ENCODE data around the gene SH3PXD2B.
"Not testable (repeated sequence)": the region's sequence is repeated elsewhere in the genome, so short reads cannot be mapped to it uniquely, and the experiment has no call there.

Gene SH3PXD2B

DNA sequence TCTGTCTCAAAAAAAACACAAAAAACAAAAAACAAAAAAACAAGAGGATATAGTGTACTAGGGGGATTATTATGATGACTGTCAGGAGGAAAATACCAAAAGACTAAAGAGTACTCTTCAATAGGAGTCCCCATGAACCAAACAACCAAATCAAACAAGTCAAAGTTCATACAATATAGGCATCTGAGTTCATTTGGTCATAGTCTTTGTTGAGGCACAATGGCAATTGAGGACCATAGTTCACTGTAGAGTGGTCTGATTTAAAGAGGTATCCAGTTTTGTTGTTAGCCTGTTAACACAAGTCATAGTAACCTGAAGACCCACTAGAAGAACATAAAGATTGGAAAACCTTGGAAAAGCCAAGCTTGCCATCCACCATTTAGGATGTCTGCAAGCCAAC is 159.5 kb downstream of the SH3PXD2B start:
- no peak for DNase-seq
- no peak for ATAC-seq

DNA sequence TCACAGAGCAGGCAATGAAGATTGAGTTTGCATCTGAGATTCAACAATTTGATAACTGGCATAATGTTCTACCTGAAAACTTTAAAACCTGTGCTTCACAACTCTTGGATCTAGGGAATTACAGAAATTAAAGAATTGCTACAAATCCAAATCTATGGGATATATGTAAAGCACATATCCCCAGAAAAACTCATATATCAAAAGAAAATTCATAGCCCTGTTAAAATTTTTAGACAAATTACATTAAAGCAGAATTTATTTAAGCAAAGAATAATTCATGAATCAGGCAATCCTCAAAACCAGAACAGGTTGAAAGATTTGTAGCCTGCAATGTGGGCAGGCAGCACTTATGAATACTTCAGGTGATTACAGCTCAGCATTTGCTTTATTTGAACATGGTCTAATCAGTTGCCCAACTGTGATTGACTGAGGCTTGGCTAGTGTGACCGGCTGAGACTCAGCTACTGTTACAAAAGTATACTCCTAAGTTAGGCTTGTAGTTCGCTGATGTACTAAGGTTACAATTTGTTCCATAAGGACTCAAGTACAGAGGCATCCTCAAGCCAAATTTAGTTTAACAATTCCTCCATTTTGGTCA is 160.5 kb downstream of the SH3PXD2B start:
- no peak for DNase-seq
- no peak for ATAC-seq

DNA sequence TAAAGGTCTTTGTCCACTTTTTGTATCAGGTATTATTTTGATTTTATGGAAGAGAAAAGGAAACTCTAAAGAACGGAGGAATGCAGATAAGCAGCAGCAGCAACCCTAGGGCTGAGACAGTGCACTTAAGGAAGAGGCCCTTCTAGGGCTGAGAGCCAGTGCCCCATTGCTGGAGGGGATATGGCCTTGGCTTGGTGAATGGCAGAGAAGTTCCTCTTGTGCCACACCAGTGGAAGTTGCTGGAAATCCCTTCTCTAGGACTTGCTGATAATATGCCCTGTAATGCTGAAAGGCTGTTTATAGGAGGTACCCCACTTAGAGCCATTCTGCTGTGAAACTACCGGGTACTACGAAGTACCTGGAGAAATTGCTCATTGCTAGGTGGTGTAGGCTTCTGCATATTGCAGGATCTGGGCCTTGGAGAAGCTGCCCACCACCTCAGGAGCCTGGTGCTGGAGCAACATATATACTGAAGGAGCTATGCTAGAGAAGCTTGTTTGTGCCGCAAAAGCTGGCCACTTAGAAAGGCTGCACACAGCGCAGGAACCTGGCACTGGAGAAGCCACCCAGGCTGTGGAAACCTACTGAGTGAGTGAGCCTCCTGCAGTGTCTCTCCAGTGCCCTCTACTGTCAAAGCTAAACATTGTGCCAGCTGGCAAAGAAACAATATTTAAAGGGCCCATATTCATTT is 161.1 kb downstream of the SH3PXD2B start:
- peak; percentile 96 for ATAC-seq
- DNase-seq, result peak; percentile 50

DNA sequence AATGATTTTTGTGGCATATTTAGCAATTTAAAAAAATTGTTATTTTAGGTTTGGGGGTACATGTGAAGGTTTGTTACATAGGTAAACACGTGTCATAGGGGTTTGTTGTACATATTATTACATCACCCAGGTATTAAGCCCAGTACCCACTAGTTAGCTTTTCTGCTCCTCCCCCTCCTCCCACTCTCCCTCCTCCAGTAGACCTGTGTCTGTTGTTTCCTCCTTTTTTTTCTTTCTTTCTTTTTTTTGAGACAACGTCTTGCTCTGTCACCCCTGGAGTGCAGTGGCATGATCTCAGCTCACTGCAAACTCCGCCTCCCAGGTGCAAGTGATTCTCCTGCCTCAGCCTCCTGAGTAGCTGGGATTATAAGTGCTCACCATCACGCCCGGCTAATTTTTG is 162.5 kb downstream of the SH3PXD2B start:
- not testable (repeated sequence) for ATAC-seq, DNase-seq

DNA sequence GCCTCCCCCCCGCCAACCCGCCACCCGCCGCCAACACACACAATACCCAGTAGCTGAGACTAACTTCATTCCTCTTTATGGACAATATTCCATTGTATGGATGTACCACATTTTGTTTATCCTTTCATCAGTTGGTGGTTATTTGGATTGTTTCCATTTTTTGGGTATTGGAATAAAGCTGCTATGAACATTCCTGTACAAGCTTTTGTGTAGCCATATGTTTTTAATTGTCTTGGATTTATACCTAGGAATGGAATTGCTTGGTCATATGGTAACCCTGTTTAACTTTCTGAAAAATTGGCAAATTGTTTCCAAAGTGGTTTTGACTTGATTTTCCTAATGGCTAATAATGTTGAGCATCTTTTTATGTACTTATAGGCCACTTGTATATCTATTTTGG is 165.9 kb downstream of the SH3PXD2B start:
- ATAC-seq (no peak), DNase-seq (no peak)

DNA sequence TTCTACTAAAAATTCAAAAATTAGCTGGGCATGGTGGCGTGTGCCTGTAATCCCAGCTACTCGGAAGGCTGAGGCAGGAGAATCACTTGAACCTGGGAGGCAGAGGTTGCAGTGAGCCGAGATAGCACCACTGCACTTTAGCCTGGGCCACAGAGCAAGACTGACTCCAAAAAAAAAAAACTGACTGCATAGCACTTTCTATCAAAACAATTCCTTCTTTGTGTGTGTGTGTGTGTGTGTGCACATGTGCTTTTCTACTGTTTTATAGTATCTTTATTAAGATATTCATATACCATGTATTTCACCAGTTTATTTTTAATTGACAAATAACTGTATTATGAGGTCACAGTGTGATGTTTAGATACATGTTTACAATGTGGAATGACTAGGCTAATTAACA is 167.2 kb downstream of the SH3PXD2B start:
- not testable (repeated sequence) for ATAC-seq

DNA sequence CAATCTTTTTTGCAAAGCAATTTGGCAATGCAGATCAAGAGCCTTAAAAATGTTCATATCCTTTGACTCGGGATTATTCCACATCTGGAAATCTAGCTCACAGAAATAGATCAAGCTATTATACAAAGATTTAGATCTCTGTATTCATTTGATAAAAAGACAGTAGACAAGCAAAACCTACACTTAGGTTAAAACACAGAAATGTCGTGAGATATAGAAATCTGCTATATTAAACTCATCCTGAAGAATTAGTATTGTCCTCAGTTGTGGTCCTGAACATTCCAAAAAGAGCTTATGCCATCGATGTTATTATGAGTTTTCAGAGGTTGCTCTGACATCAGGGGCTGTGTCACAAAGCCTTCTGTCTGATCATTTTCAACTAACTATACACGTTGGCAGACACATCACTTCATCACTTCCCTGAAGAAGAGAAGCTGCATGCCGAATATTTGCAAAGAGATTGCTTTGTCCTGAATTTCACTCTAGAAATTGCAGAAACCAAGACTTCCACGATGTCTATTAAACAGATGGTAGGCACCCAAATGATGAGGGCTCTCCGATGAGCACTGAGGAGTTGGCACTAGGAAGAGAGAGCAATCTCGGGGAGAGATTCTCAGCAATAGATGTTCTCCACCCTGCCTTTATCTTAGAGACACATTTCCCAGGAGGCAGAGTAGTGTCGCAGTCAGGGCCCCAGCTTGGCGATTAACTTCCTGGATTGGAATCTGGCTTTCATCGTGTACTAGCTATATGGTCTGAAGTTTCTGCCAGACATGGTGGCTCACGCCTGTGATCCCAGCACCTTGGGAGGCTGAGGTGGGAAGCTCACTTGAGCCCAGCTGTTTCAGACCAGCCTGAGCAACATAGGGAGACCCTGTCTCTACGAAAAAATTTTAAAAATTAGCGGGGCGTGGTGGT is 168.8 kb downstream of the SH3PXD2B start:
- ATAC-seq, result no peak
- DNase-seq, result no peak

More for the DNA sequence above, 167.2 kb downstream of the SH3PXD2B start:
- not testable (repeated sequence) for DNase-seq

DNA sequence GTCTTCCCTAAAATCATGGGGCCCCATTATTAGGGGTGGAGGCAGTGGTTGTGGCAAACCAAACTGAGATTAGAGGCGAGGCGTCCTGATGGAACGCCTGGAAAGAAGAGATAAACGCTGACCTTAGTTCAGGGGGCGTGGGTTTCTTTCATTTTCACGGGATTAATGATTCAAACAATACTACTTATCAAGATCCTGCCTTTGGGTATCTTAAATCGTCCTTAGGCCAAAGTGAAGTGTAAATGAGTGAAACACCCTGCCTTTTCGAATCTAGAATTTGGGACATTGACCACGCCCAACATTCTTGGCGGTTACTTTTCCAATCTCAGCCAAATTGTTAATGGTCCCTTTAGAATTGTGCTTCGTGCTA is 169.7 kb downstream of the SH3PXD2B start:
- no peak for ATAC-seq
- DNase-seq, result no peak

DNA sequence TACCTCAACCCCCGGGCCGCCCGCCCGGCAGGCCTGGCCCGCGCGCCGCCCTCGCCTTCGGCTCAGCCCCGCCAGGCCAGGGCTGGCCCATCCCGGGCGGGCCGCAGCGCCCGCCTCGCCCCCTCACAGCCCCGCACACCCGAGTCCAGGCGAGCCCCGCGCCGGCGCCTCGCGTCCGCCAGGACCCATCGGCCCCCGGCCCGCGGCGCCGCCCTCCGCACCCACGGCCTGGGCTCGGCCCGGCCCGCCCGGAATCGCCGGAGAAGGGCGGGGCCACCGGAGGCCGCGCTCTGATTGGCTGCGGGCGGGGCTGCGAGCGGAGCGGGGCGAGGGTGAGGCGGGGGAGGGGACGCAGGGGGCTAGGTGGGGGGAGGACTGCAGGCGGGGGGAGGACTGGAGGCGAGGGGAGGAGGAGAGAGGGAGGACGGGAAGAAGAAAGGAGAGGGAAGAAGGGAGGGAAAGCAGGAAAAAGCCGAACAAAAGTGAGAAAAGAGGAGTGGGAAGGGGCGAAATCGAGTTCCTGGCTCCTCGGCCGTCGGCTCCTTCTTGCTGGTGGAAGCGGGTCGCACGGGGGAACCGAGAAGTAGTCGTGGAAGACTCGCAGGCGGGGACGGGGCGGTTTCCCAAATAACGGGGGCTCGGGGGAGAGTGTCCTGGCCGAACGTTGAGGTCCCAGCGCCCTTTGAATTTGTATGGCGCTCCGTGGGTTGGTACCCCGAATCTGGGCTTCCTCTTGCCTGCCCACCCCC is 170.3 kb downstream of the SH3PXD2B start:
- peak; percentile 87 for DNase-seq
- ATAC-seq, result peak; percentile 92

DNA sequence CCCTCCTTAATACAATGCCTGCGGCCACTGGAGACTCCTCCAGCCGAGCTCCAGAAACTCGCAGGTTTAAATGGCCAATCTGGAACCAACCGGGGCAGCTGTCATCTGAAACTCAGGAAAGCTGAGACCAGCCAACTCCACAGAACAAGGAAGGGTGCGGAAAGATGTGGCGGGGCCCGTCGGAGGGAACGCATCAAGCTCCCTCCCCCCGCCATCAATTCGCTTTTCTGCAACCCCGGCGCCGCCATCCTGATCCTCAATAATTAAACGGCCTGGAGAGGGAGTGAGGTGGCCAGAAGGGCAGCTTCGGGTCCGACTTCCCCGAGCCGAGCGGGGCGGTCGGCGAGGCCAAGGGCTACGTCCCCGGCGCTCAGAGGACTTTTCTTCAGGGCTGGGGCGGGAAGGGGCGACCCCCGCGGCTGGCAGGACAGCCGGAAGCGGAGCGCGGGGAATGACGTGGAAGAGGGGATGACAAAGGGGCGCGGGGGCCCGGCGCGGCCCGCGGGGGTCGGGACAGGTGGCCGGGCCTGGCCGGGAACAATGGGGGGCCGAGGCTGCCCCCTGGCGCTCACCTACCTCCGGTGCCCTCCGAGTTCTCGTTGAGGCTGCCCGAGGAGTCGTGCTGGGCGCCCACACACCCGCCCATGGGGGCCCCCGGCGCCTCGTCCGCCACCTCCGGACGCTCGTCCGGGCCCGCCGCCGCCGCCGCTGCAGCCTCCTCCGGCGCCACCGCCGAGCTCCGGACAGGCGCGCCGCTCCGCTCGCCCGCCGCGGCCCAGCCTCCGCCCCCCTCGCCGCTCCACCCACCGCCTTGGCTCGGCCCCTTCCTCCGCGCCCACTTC is 171.1 kb downstream of the SH3PXD2B start, which contains the start of gene UBTD2:
Gene UBTD2 (minus strand): TSS at position 745 of the 842 bp plus-strand sequence. CDS start 99 bp downstream, at position 646.
- ATAC-seq, result peak; percentile 92
- peak; percentile 81 for DNase-seq

DNA sequence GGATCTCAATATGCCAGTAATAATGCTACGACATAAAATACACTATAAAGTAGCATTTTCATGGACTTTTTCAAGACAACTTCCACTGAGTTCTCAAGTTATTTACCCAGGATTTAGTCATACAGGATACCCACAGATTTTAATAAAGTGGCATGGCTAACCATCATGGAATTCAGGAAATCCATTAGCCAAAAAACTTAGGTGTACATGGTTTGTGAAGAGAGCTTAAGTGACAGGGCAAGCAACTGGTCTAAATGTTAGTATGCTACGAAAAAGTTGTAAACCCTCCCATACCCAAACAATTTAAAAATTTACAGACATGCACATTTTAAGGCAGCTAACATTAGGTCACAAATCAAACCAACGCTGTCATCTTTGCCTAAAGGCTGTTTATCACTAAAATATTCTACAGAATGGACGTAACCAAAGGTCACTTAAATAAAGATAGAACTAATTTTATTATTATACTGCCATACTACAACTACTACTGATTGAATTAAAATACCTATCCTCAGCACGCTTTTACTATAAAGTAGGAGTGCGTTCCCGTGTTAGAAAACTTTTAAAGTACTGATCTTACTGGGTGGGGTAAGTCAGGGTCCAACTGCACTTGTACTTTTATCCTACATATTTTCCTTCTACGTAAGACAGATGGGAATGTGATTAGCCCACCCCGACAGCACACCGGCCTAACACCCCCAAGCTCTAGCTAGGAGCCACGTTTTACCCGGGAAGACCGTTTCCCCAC is 171.9 kb downstream of the SH3PXD2B start:
- no peak for DNase-seq
- ATAC-seq, result no peak

DNA sequence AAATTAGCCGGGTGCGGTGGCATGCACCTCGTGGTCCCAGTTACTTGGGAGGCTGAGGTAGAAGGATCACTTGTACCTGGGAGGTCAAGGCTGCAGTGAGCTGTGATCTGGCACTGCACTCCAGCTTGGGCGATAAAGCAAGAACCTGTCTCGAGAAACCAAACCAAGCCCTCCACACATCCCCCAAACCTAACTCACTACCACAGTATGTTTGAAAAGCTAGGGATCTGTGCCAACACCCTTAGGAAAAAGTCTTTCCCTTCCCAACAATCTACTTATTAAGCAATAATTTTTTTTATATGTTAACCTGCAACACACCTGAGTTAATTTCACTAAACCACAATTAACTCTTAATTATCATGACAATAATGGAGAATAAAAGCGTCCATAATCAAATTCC is 173.0 kb downstream of the SH3PXD2B start:
- DNase-seq (no peak), ATAC-seq (no peak)

DNA sequence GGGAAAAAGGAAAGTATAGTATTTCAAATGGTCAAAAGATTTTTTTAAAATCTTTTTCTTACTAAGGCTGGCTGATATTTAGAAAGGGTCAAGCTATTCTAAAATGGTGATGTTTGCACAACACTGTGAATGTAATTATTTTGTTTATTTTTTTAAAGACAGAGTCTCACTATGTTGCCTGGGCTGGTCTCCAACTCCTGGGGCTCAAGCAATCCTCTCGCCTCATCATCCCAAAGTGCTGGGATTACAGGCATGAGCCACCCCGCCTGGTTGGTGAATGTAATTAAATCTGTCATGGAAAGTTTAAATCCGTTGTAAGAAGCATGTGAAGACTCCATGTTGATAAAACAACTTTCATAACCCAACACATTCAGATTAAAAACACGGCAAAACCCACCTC is 173.4 kb downstream of the SH3PXD2B start:
- ATAC-seq (no peak), DNase-seq (no peak)

DNA sequence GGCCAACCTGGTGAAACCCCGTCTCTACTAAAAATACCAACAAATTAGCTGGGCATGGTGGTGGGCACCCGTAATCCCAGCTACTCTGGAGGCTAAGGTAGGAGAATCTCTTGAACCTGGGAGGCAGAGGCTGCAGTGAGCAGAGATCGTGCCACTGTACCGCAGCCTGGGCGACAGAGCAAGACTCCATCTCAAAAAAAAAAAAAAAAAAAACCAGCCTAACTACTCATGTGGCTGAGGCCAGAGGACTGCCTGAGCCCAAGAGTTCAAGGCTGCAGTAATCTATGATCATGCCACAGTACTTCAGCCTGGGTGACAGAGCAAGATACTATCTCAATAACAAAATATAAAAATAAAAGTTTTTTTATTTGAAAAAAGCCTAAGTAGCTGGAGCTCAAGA is 174.0 kb downstream of the SH3PXD2B start:
- no peak for ATAC-seq
- DNase-seq, result no peak

DNA sequence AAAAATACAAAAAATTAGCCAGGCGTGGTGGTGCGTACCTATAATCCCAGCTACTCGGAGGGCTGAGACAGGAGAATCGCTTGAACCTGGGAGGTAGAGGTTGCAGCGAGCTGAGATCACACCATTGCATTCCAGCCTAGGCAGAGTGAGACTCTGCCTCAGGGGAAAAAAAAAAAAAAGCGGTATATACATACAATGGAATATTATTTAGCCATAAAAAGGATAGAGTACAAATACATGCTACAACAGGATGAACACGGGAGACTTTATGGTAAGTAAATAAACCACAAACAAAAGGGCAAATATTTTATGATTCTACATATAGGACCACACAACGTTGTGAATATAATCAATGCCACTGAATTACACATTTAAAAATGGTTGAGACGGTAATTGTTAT is 176.0 kb downstream of the SH3PXD2B start:
- no peak for DNase-seq
- no peak for ATAC-seq

DNA sequence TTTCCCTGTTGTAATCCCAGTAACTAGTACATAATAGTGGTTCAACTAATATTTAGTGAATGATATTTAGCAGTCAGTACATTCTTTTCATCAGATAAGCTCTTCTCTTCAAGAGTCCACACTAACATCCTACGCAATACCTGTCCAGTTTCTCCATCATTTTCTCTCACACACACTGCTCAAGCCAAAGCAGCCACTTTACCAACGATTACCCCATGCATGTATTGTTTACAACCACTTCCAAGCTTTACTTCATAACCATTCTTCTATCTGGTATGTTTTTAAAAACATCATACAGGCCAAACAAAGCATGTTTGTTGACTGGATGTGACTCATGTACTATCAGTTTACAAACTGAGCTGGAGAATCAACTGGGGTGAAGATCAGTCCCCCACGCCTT is 178.1 kb downstream of the SH3PXD2B start:
- ATAC-seq (no peak), DNase-seq (no peak)
